Measurements from ENCODE around the gene LBH.

DNA sequence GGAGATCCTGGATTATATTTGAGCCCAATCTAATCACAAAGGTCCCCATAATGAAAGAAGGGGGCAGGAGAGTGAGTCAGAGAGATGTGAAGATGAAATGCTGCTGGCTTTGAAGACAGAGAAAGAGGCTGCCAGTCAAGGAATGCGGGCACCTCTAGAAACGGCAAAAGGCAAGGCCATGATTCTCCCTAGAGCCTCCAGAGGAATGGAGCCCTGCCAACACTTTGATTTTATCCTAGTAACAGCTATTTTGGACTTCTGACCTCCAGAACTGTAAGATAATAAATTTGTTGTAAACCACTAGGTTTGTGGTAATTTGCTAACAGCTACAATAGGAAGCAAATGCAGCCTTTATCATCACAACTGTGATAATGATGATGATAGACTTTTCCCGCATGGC, 32.9 kb downstream of the LBH start:
- TF ChIP-seq, protein P1, sequence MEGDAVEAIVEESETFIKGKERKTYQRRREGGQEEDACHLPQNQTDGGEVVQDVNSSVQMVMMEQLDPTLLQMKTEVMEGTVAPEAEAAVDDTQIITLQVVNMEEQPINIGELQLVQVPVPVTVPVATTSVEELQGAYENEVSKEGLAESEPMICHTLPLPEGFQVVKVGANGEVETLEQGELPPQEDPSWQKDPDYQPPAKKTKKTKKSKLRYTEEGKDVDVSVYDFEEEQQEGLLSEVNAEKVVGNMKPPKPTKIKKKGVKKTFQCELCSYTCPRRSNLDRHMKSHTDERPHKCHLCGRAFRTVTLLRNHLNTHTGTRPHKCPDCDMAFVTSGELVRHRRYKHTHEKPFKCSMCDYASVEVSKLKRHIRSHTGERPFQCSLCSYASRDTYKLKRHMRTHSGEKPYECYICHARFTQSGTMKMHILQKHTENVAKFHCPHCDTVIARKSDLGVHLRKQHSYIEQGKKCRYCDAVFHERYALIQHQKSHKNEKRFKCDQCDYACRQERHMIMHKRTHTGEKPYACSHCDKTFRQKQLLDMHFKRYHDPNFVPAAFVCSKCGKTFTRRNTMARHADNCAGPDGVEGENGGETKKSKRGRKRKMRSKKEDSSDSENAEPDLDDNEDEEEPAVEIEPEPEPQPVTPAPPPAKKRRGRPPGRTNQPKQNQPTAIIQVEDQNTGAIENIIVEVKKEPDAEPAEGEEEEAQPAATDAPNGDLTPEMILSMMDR (IDR thresholded peaks at IDR 0.05 in 8 of 11, conservative IDR thresholded peaks at IDR 0.05 in 3 of 11), result no peak
- TF ChIP-seq POLR2AphosphoS5 (IDR thresholded peaks at IDR 0.05) (no peak), POLR2A (IDR thresholded peaks at IDR 0.05) (no peak)
